Glutamatergic neuron (in vitro differentiated cells): ENCODE results near the gene SMYD4. TPM values are rescaled to one million over a fixed set of nuclear protein-coding genes. Genes with fewer than 3 reads are reported as not detected.
"Not testable (repeated sequence)": the region's sequence is repeated elsewhere in the genome, so short reads cannot be mapped to it uniquely, and the experiment has no call there.

Experiments
- DNase-seq: peaks from one replicate; pipeline ENCODE4 v3.0.0; 2022
- H3K27ac Mint-ChIP-seq: one replicate; pipeline ENCODE4 v1.8.0; 2020; ENCODE audit warnings: mild to moderate bottlenecking, mixed read lengths, inconsistent platforms; ENCODE audit not compliant: unreplicated experiment
- H3K27me3 Mint-ChIP-seq: one replicate; pipeline ENCODE4 v1.8.0; 2020; ENCODE audit warnings: mild to moderate bottlenecking, moderate library complexity, mixed read lengths, inconsistent platforms; ENCODE audit not compliant: unreplicated experiment
- H3K36me3 Mint-ChIP-seq: one replicate; pipeline ENCODE4 v1.8.0; 2020; ENCODE audit warnings: mild to moderate bottlenecking, mixed read lengths, inconsistent platforms; ENCODE audit not compliant: unreplicated experiment
- H3K4me1 Mint-ChIP-seq: one replicate; pipeline ENCODE4 v1.8.0; 2020; ENCODE audit warnings: mild to moderate bottlenecking, low read depth, mixed read lengths, inconsistent platforms; ENCODE audit not compliant: unreplicated experiment
- H3K4me3 Mint-ChIP-seq: one replicate; pipeline ENCODE4 v1.8.0; 2020; ENCODE audit warnings: mild to moderate bottlenecking, mixed read lengths, inconsistent platforms; ENCODE audit not compliant: unreplicated experiment
- H3K9me3 Mint-ChIP-seq: one replicate; pipeline ENCODE4 v1.8.0; 2020; ENCODE audit warnings: mild to moderate bottlenecking, moderate library complexity, mixed read lengths, inconsistent platforms; ENCODE audit not compliant: unreplicated experiment
- total RNA-seq: library from RNA; stranded (reverse); fragmentation: NEBNext Ultra II Directional; extraction: Animal tissue kit (Norgen Biotek cat#: 25700); gene quantifications from one replicate; pipeline ENCODE4 v1.2.1, GENCODE V29; 2021; ENCODE audit not compliant: unreplicated experiment
- TF ChIP-seq, protein P1 (sequence below): fragments of 200-600 bp; sonication (generic); IDR thresholded peaks from one replicate; pipeline ENCODE4 v1.5.0; 2021; ENCODE audit not compliant: partially characterized antibody, unreplicated experiment

The SMYD4 gene
- total RNA-seq, 1 donor from 2014 or later: 11.4 TPM

DNA sequence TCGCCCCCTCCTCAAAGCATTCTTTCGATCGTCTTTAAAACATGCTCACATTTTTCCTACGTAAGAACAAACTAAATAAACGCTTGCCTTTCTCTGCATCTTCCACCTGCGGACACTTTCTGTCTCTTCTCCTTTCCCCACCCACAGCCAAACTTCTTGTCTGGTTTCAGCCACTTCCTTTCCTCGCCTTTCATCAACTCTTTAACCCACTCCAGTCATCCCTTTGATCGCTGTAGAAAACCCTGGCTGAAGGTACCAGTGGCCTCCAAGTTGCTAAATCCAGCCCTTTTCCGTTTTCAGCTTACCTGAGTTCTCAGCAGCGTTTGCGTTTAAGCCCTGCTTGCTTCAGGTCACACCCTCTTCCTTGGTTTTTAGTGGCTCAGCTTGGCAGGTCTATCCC lies 586 bp upstream of the SMYD4 start:
- peak overlapping the region; percentile 93 for H3K4me3 Mint-ChIP-seq
- TF ChIP-seq, protein P1, sequence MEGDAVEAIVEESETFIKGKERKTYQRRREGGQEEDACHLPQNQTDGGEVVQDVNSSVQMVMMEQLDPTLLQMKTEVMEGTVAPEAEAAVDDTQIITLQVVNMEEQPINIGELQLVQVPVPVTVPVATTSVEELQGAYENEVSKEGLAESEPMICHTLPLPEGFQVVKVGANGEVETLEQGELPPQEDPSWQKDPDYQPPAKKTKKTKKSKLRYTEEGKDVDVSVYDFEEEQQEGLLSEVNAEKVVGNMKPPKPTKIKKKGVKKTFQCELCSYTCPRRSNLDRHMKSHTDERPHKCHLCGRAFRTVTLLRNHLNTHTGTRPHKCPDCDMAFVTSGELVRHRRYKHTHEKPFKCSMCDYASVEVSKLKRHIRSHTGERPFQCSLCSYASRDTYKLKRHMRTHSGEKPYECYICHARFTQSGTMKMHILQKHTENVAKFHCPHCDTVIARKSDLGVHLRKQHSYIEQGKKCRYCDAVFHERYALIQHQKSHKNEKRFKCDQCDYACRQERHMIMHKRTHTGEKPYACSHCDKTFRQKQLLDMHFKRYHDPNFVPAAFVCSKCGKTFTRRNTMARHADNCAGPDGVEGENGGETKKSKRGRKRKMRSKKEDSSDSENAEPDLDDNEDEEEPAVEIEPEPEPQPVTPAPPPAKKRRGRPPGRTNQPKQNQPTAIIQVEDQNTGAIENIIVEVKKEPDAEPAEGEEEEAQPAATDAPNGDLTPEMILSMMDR: no peak
- no peak for DNase-seq
- H3K27ac Mint-ChIP-seq: peak overlapping the region; percentile 16
- H3K27me3 Mint-ChIP-seq: no peaks in the 10 kb centered on the region
- peaks cover 10% of the 10 kb centered on the region for H3K4me1 Mint-ChIP-seq
- no peaks in the 10 kb centered on the region for H3K36me3 Mint-ChIP-seq
- peaks cover 7% of the 10 kb centered on the region for H3K9me3 Mint-ChIP-seq

DNA sequence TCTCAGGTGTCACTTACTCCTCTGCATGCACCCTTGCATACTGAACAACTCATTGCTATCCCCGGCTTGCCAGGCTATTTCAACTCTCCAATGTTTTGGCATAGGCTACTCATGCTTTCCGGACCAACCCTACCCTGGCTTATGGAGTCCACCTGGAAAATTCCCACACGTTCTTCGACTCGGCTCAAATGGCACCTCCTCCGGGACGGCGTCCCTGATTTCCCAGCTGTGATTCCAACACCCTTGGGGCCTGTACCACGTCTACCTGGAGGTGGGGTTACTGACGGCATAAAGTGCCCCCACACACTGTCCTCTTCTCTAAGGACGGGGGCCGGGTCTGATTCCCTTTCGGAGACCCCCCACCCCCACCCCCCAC lies 498 bp downstream of the SMYD4 start:
- peak overlapping the region; percentile 93 for H3K4me3 Mint-ChIP-seq
- H3K36me3 Mint-ChIP-seq: no peaks in the 10 kb centered on the region
- no peaks in the 10 kb centered on the region for H3K27me3 Mint-ChIP-seq
- H3K27ac Mint-ChIP-seq: no peak overlapping the region
- peaks cover 9% of the 10 kb centered on the region for H3K9me3 Mint-ChIP-seq
- peak; percentile 35 for DNase-seq
- TF ChIP-seq, protein P1: no peak
- H3K4me1 Mint-ChIP-seq: peaks cover 10% of the 10 kb centered on the region

DNA sequence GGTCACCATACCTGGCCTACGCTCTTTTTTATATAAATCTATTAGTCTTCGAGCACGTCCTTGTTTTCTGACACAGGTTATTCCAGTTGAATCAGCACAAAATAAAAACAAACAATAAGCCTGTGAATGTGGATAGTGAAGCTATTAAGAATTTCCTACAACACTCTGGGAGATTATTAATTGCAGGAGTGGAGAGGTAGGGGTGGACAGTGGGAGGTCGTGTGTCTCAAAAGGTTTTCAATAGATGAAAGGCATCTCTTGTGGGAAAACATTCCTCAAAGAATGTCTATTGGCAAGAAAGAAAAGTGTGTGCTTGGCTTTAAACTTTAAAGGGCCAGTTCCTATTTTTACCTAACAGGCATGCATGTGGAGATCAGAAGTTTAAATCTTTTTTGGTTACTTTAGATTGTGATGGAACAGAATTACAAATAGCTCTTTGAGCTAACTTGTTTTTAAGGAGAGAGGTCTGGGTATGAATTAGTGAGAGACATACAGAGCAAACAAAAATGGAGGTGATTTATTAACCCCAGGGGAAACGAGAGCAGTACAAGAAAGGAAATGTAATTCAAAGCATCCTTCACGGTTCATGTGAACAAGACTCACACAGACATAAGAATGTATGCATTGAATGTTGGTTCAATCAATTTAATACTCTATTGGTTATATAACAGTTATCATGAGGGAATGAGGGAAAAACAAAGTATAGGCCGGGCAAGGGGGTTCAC lies 9.0 kb downstream of the SMYD4 start:
- Mint-ChIP-seq H3K27ac (no peak overlapping the region), H3K9me3 (peaks cover 2% of the 10 kb centered on the region)
- DNase-seq: no peak

DNA sequence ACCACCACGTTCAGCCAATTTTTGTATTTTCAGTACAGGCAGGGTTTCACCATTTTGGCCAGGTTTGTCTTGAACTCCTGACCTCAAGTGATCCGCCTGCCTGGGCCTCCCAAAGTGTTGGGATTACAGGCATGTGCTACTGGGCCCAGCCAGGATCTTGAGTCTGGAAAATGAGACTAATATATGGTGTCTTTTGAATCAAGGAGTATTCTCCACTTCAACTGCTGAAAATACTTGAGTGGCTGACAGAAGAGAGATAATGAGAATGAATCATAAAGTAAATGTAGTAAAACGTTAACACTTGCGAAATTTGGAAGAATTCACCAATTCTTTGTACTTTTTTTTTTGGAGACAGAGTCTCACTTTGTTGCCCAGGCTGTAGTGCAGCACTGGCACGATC lies 16.6 kb downstream of the SMYD4 start:
- Mint-ChIP-seq H3K9me3 (no peaks in the 10 kb centered on the region), H3K27me3 (no peaks in the 10 kb centered on the region), H3K4me3 (no peak overlapping the region), H3K4me1 (no peaks in the 10 kb centered on the region), H3K36me3 (no peaks in the 10 kb centered on the region), H3K27ac (no peak overlapping the region)
- TF ChIP-seq, protein P1: no peak
- no peak for DNase-seq

More for the DNA sequence above, 9.0 kb downstream of the SMYD4 start:
- Mint-ChIP-seq H3K36me3 (no peaks in the 10 kb centered on the region), H3K4me3 (no peak overlapping the region), H3K27me3 (peaks cover 3% of the 10 kb centered on the region), H3K4me1 (no peaks in the 10 kb centered on the region)
- TF ChIP-seq, protein P1: no peak

DNA sequence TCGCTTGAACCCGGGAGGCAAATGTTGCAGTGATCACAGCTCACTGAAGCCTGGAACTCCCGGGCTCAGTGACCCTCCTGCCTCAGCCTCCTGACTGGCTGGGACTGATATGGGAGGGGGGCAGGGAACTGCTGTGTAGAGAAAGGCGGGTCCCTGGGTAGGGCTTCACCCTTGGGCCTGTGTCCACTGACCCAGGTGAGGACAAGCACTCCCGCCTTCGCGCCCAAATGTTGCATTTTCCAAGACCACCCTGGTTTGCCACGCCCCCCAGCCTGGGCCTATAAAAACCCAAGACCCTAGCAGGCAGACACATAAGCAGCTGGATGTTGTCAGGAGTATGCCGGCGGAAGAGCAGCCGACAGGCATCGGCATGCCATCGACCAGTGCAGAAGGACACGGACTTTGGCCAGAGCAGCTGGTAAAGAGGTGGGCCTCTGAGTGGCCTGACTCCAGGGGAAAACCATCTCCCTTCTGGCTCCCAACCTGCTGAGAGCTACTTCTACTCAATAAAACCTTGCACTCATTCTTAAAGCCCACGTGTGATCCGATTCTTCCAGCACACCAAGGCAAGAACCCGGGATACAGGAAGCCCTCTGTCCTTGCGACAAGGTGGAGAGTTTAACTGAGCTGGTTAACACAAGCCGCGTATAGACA lies 19.1 kb downstream of the SMYD4 start:
- DNase-seq: no peak
- Mint-ChIP-seq H3K4me1 (no peaks in the 10 kb centered on the region), H3K4me3 (no peak overlapping the region), H3K36me3 (no peaks in the 10 kb centered on the region), H3K27ac (no peak overlapping the region), H3K9me3 (no peaks in the 10 kb centered on the region), H3K27me3 (no peaks in the 10 kb centered on the region)
- TF ChIP-seq, protein P1: no peak

DNA sequence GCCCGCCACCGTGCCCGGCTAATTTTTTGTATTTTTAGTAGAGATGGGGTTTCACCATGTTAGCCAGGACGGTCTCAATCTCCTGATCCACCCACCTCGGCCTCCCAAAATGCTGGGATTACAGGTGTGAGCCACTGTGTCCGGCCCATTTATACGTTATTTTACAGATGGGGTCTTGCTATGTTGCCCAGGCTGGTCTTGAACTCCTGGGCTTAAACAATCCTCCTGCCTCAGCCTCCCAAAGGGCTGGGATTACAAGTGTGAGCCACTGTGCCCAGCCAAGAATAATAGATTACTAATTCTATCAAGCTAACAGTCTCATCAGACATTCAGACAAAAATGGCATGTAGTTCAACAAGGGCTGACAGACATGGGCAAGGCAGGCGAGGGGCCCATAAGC lies 19.9 kb downstream of the SMYD4 start:
- H3K4me3 Mint-ChIP-seq, H3K4me1 Mint-ChIP-seq, DNase-seq, H3K27ac Mint-ChIP-seq, H3K9me3 Mint-ChIP-seq, H3K36me3 Mint-ChIP-seq, H3K27me3 Mint-ChIP-seq: not testable (repeated sequence)
